Islet precursor cell (in vitro differentiated cells): Measurements from ENCODE around the gene BCL6.

Experiments
- DNase-seq: peaks from one replicate; pipeline ENCODE4 v3.0.0-alpha.2; 2018

BCL6 gene

DNA sequence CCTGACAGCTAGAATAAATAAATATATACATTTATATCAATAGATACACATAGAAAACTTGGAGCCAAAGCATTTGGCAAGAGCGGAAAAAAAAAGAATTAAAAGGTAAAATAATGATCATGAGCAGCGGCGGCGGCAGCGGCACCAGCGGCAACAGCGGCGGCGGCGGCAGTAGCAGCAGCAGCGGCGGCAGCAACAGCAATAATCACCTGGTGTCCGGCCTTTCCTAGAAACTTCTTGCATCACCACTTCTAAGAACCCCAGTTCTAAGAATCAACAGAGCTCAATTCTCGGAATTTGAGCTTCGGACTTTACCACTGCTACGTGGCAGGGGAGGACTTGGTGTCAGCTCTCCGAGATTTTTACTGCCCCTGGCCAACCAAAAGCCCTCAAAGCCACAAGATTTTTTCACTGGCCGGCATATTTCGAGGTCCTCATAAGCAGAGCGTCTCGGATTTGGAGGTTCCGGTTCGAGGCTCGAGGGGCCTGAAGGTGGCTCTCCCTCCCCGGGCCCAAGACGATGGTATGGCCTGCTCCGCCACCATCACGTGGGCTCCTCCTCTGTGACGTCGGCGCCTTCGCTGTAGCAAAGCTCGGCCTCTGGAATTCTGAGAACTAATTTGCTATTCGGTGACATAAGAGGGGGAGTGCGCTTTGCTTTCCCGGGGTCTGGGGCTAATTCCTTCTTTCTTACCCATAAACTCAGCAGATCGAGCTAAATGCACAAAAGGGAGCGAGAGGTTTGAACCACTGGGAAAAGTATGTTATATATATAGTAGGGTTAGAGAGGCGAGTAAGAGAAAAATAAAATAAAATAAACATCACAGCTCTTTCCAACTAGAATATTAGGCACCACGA, at the start of gene BCL6:
BCL6 (minus strand) TSS at position 268 of the 858 bp plus-strand sequence. CDS start 11,775 bp downstream, outside the sequence.
- peak; percentile 96 for DNase-seq

DNA sequence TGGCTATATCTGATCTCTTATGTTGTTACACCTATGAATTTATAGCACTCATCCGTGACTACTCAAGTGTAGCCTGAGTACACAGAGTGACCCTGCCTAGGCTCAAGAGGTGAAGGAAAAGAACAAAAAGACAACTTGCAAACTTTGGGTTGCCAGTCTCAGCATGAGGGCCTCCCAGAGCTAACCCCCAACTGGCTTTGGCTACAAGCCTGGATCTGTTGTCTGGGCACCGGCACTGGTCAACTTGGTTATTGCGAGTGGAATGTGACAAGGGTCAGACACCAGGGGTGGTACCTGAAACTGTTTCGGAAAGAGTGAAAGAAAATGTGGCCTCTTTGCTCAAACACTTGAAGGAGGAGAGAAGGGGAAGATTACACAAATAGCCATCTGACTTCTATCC, 49.5 kb upstream of the BCL6 start:
- no peak for DNase-seq

DNA sequence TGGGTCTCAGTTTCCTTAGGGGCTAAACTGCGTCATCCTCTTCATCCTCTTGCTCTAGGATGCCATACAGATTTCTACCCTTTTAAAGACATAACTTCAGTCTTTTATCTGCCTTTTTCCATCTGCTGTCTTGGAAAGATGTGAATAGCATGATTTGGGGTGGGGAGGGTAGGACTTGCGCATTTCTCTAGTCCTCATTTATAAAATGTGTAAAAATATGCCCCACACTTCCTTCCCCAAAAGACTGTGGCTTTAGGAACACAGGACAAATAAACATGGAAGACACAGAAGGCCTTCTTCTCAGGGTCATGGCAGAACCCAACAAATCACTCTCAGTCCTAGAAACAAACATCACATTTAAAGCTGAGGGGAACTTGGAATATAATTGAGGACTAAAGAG, 48.4 kb upstream of the BCL6 start:
- no peak for DNase-seq

DNA sequence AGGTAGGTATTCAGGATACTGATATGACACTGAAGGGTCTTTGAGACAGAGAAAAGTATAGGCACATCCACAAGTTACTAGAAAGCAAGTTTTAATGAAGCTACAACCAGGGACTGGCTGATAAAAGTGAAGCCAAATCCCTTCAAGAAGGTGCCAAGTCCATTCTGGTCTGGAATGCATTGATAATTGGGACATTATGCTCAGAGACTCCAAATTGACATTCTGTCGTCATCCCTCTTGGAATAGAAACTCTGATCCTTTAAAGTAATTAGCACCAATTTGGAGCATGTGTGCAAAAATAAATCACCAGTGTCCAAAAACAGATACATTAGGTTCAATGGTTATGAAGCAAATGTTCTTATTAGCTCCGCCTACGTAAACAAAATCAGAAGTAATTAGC, 47.3 kb upstream of the BCL6 start:
- DNase-seq: no peak

DNA sequence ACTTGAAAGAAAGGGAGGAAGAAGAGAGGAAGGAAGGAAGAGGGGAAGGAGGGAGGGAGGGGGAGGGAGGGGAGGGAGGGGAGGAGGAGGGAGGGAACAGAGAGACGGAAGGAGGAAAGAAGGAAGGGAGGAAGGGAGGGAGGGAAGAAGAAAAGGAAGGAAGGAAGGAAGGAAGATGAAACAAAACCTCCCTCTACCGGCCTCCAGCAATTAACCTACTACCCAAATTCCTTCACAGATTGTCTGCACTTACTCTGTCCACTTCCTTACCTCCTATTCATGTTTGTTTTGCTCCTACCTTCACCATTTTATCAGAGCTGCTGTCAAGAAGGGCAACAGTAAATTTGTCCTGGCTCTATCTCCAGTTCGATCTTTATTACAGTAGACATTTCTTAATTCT, 44.6 kb upstream of the BCL6 start:
- DNase-seq: no peak

DNA sequence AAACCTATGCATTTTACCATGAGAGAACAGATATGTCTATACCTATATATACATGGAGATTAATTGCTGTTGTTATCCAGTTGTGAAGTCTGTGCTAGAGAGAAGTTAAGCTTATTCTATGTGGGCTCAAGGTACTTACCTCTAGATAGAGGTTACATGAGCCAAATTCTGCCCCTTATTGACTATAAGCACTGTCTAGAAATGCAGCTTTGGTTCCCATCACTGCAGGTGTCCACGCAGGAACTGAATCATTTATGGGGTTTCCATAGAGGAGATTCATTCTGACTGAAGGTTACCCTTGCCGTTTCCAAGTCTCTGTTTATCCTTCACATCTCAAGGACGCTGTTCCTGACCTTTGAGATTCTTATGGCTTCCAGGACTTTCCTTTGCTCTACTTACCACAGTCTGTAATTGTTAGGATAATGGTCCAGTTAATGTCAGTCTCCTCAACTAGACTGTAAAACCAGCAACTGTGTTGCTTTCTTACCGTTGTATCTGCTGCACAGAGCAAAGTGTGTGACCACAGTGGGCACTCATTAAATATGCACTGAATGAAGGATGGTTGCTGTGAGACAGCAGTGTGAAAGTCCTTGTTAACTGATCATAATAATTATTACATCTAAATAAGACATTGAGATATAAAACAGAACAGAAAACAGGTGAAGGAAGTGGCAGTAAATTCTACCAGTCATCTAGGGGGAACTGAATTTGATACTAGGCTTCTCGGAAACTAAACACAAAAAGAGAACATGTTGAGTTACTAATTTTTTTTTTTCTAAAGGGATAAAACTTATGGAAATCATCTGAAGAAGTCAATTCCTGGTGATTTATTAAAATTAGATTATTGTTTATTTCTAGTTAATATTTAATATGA, 44.0 kb upstream of the BCL6 start:
- DNase-seq: no peak

DNA sequence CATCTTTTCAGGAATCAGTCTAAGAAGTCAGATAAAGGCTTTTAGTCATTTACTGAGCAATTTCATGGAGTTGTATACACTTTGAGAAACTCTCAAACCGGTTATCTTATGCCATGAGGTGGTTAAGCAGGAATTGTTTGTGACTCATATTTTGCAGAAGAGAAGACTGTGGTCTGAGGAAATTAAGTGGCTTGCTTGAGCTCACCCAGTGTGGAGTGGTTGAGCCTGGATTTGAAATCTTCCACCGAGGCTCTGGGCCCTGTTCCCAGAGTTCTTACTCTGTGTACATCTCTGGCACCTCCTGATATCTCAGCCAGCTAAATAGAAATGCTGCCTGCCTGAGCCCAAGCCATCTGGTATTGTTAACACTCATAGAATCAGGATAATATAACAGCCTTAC, 37.8 kb upstream of the BCL6 start:
- DNase-seq: peak; percentile 87

DNA sequence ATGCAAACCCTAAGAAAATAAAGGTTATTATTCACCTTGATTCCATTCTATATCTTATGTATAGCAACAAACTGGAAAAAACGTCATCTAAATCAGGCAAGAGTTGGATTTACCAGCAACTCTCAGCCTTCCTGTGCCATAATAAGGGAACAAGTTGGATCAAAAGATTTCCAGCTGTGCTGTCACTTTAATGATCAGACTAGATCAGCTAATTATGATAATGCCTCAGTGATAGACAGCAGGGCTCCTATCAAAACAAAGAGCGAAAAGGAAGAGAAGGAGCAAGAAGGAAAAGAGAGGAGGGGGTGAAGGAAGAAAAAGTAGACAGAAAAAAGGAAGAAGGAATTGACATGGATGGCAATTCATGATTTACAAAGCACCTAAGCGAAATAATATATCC, 36.7 kb upstream of the BCL6 start:
- DNase-seq: no peak

DNA sequence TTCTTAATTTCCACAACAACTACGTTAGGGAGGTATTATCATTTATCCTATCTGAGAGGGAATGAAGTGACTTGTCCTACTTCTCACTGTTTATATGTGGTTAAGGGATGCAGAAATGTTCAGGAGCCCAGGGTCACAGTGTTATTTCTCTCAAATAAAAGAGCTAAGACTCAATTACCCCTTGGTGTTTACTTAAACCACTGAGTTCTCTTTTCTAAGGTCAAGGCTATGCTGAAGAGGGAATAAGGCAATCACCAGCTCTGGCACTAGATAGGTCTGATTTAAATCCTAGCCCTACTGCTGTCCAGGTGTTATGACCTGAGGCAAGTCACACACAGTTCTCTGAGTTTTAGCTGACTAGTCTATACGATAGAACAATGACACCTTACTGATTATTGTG, 35.7 kb upstream of the BCL6 start:
- no peak for DNase-seq

DNA sequence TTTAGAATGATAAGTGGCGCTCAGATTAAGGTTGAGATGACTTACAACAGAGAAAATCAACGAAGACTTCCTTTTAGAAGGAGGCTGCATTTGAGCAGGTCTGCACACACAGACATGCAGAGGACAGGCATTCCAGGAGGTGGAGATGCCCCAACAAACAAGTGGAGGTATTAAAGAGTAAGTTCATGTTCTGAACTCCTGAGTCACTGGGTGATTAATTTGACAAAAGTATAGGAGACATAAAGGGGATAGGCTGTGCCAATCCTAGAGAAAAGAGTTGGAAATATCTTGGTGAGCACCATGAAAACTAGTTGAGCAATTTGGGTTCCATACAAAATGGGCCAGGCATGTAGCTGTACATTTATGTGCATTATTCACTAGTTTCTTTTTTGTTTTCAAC, 33.5 kb upstream of the BCL6 start:
- DNase-seq: no peak

DNA sequence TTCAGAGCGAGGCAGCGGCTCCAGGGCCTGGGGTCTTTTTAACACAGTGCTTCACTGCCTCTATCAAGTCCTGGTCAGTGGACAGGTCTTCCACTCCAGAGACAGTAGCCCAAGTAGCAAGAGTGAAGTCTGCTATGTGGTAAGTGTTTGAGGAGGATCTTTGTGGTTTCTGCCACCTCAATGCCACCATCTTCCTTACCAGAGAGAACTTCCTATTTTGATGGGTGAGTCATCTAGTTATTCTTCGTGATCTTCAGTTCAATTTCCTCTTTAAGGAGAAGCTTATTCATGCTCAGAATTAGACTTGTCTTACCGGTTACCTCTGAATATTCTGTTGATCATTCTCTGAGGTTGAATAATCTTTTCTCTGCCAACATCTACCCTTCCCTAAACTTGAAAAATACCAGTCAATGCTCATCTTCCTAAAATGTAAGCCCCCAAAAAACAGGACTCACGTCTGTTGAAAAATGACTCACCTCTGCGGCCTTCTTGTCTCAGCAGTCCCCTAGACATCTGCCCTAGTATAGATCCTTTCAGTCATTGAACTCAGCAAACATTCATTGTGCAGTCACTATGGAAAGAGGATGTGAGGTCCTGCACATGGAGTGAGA, 32.2 kb upstream of the BCL6 start:
- no peak for DNase-seq

DNA sequence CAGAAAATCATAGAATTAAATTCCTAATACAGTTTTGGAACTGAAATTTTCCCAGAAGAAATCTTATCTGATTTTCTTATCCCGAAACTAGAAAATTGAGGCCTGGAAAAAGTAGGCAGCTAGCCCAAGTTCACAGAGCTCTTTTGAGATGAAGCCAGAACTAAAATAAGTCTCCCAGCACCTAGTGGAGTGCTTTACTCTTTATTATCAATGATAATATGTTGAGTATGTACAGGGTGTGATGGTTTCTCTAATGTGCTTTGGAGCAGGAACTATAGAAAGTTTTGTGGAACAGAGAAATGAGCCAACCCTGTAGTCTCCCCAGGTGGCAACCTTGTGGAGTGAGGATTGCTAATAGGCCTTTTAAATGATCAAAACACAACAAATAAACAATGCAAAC, 30.3 kb upstream of the BCL6 start:
- no peak for DNase-seq

DNA sequence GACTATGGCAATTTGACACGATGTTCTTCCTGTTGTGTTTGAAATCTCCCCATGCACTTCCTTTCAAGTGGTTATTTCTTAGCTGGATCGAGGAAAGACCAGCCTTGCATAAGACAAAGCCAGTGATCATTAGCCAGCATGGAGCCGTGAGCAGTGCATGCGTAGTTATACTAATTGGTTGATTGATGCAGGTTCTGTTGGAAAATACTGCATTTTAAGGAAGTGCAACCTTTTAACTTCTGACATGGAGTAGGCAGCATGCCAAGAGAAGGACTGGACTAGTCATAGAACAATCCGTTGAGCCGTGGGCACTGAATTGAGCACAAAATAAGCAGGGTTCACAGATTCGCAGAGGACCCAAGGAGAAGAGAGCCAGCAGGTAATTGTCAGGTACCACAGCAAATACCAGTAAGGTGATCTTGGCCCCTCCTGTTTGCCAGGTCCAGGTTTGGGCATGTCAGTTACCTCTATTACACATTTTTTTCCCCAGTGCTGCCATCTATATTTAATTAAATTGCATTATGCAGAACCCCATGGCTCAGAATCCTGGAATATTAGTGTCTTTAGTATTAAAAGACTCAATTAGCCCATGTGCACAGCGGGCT, 29.0 kb upstream of the BCL6 start:
- DNase-seq: no peak

DNA sequence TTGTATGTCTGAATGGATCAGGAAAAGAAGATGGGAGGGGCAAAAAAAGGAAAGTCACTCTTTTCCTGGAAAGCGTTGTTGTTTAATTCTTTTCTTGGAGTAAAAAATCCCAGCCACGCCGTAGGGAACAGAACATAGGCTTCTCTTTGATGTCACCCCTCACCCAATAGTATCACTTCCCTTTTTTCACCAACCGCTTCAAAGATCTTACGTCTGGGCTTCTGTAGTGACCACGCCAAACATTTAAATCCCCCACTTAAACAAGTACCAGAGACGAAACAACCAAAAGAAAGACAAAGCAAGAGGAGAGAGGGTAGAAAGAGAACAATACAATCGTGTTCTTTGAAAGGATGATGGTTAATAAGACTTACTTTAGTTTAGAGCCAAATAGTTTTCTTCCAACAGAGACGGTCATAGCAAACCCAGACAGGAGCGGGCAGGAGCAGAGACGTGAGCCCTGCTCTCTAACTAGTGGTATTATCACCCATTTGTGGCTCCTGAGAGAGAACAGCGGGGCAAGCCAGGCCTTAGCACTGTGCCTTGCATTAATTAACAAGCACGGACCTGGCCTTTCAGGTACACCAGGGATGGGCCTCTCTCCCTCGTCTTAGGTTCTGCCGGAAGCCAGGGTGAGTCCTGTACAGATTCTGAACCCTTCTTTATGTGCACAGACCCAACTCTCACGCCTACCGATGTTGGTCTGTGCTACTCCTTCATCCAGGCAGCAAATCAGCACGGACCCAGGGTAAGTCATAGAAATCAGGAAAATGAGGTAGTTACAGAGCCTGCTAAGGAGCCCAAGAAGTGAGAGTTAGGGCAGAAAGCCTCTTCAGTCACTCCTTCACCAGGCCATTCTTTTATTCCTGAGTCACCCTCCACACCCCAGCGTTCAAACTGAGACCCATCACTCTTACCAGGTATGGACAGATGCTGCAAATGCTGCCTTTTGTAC, 28.2 kb upstream of the BCL6 start:
- no peak for DNase-seq

DNA sequence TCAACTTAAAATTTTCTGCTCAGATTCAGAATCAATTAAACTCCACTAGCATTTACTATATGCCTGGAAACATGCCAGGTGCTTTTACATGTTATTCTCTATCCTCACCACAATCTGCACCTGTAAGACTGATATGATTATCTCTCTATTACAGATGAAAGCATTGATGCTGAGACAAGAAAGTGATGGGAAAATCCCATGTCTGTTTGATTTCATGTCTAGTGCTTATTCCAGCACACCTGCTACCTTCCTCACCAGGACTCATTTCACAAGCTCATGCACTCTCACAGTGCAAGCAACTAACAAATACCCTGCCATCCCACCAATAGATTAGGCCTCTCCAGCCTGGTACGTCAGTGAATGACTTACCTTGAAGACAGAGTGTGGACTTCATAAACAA, 25.0 kb upstream of the BCL6 start:
- no peak for DNase-seq

DNA sequence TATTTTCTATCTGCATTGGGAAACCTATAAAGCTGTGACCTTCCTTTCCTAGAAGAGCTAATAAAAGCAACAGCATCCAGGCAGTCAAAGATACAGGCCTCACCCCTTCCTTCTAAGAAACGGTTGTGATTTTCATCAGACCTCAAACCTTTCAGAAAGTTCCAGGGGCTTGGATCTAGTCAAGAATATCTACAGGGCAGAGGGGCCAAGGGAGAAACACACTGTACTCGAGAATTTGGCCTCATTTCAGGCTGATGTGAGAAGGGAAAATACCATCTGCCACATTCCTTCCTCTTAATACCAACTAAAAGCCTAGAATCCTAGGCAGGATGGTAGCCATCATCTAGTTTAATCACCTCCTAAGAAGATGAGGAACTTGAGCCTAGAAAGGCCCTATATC, 24.5 kb upstream of the BCL6 start:
- no peak for DNase-seq

DNA sequence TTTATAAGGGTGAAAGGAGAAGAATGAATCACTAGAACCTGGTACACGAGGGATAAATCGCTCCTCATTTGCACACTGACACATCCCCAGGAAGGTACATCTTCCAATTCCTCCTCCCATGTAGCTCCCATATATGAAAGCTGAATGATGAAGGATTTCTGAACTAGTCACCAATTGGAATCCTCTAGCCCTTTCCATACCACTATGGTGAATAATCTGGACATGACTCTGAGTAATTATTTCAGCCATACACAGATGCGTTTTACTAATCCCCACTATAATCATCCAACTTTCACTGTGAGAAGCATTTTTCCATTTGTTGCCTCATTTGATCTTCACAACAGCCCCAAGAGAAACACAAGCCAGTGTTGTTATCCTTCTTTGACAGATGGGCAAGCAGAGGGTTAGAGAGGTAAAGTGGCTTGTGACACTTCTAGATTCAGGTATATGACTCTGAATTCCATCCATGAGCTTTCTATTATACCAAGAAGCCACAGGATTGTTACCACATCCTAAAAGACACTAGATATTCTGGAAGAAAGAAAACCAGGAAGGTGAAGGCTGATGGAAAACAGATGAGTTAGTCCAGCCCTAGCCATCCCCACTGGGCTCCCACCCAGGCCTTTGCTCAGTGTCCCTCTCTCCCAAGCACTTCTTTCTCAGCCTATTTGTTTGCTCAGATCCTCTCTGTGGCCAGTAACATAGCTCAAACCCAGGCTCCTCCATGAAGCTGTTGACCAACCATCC, 22.2 kb upstream of the BCL6 start:
- DNase-seq: no peak

DNA sequence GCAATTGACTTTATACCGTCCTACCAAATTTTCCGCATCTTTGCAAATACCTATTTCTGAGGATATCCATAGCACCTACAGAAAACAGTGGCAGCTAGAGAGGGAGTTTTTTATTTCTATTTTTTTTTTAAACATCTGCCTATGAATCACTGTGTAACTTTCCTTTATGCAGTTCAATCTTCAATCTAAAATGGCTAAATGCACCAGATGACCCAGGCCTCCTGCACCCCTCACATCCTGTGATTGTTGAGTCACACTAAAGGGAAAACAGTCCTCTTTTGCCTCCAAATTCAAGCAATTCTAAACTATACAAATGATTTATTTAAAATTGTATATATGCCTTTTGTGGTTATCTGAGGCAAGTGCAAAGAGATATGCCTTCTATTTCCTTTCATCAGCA, 20.1 kb upstream of the BCL6 start:
- no peak for DNase-seq

DNA sequence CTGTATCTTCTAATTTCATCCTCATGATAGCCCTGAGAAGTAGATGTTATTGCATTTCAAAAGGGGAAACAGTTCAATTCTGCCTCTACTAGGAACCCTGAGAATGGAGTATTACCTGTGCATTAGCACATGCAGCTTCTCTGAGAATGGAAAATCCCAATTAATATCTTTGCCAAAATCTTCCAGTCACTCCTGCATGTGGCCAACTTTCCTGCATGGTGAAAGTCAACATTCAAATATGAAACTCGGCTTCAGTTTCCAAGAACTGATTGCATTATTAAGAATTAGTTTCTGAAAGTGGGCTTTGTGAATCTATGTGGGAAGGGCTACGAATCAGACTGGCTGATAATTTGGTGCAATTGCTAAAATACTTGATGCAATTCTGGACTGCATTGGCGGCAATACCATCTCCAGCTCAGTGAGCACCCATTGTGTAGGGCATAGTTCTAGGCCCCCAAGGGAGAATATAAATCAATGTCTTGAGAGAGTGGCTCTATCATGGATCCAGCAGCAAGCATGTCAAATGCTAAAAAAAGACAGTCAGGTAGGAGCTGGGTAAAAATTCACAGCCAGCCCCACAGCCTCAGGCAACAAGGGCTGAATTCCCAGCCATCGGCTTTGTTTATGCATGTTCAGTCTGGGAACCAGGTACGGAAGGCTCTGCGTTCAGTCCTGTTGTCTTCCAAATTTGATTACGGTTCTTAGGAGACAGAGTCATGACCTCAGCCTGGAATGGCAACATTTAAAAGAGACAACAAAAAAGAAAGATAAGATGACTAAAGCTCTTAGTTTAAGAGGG, 18.8 kb upstream of the BCL6 start:
- DNase-seq: peak; percentile 98

DNA sequence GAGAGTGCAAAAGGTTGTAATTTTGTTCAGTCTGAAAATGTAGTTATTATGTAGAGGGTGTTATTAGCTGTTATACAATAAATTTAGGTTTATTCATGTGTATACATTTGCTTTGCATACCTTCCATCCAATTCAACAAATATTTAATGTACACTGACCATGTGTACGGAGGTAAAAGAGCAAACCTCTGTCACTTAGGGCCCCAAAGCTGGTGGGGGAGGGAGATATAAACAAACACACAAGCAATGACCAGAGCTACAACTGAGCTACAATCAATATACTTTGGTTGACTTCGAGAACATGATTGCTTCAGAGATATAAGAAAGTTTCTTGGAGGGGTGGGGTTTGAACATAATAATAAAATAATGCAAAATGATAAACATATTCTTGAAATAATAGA, 17.5 kb upstream of the BCL6 start:
- no peak for DNase-seq
